CD14-positive monocyte (primary cell): ENCODE results near the gene RASAL2. TPM values are rescaled to one million over a fixed set of nuclear protein-coding genes. Genes with fewer than 3 reads are reported as not detected.

Experiments used
- DNase-seq, 3 donors: peaks; one replicate each; pipeline ENCODE4 v3.0.0-alpha.2; 2011 to 2022
- H2AFZ ChIP-seq: 2 replicates; pipeline ENCODE4 v1.6.0; 2012; ENCODE audit warnings: mild to moderate bottlenecking, low read depth, low read length, inconsistent platforms; ENCODE audit not compliant: insufficient read depth, poor library complexity, severe bottlenecking
- H3K27ac ChIP-seq, 2 donors: 1 replicate in 1 of 2; 2 replicates in 1 of 2; pipeline ENCODE4 v1.5.1; 2012 to 2013; ENCODE audit warnings: low read length in 2 of 2, control low read depth in 1 of 2, inconsistent platforms in 1 of 2, low read depth in 1 of 2, mild to moderate bottlenecking in 1 of 2
- H3K27me3 ChIP-seq, 2 donors: one replicate each; pipeline versions ENCODE4 v1.6.0 to v1.6.1; 2011 to 2013; ENCODE audit warnings: low read length in 2 of 2; ENCODE audit not compliant: control insufficient read depth in 2 of 2, insufficient read depth in 2 of 2
- H3K36me3 ChIP-seq, 2 donors: replicated peaks in 1 of 2; 1 replicate in 1 of 2; 2 replicates in 1 of 2; pipeline versions ENCODE4 v1.5.1 to v1.6.1; 2012 to 2013; ENCODE audit warnings: low read length in 2 of 2, control low read depth in 1 of 2, inconsistent platforms in 1 of 2, mild to moderate bottlenecking in 1 of 2; ENCODE audit not compliant: insufficient read depth in 2 of 2, control insufficient read depth in 1 of 2
- H3K4me1 ChIP-seq, 2 donors: 1 replicate in 1 of 2; 2 replicates in 1 of 2; pipeline versions ENCODE4 v1.5.1 to v1.6.1; 2012 to 2013; ENCODE audit warnings: low read length in 2 of 2, control low read depth in 1 of 2, inconsistent platforms in 1 of 2, mild to moderate bottlenecking in 1 of 2, moderate library complexity in 1 of 2; ENCODE audit not compliant: insufficient read depth in 2 of 2, control insufficient read depth in 1 of 2
- H3K4me2 ChIP-seq: replicated peaks from 2 replicates; pipeline ENCODE3; 2012; ENCODE audit warnings: low read length, moderate library complexity, mild to moderate bottlenecking; ENCODE audit not compliant: poor library complexity, severe bottlenecking; ENCODE audit errors: extremely low read depth
- H3K4me3 ChIP-seq, 3 experiments: fragments of 200-600 bp in 1 of 3; sonication (generic) in 1 of 3; replicated peaks in 1 of 3; 1 replicate in 2 of 3; 2 replicates in 1 of 3; pipeline ENCODE4 v1.5.1; 2011 to 2013; ENCODE audit warnings: low read length in 3 of 3, mild to moderate bottlenecking in 3 of 3, control low read depth in 2 of 3, low read depth in 2 of 3, inconsistent platforms in 1 of 3, moderate library complexity in 1 of 3
- H3K79me2 ChIP-seq: 2 replicates; pipeline ENCODE4 v1.6.0; 2012; ENCODE audit warnings: mild to moderate bottlenecking, control low read depth, inconsistent platforms, low read length, moderate library complexity; ENCODE audit not compliant: insufficient read depth
- H3K9ac ChIP-seq: 2 replicates; pipeline ENCODE4 v1.6.0; 2017; ENCODE audit warnings: low read length, mild to moderate bottlenecking; ENCODE audit not compliant: insufficient read depth, poor library complexity, severe bottlenecking
- H3K9me3 ChIP-seq, 2 donors: replicated peaks in 1 of 2; 1 replicate in 1 of 2; 2 replicates in 1 of 2; pipeline versions ENCODE4 v1.5.1 to v1.6.1; 2012 to 2013; ENCODE audit warnings: low read length in 2 of 2, control low read depth in 1 of 2; ENCODE audit not compliant: control insufficient read depth in 1 of 2, insufficient read depth in 1 of 2
- H4K20me1 ChIP-seq: 2 replicates; pipeline ENCODE4 v1.6.0; 2012; ENCODE audit warnings: mild to moderate bottlenecking, low read length, control low read depth, moderate library complexity; ENCODE audit not compliant: insufficient read depth
- H3K27ac Mint-ChIP-seq, 7 donors: one replicate each; pipeline ENCODE4 v1.8.0; 2020; ENCODE audit warnings: mild to moderate bottlenecking in 7 of 7, mixed read lengths in 7 of 7, moderate library complexity in 6 of 7, inconsistent platforms in 2 of 7
- H3K27me3 Mint-ChIP-seq, 3 donors: one replicate each; pipeline ENCODE4 v1.8.0; 2021 to 2022; ENCODE audit warnings: low read depth in 3 of 3, mild to moderate bottlenecking in 3 of 3, mixed read lengths in 3 of 3, moderate library complexity in 3 of 3, inconsistent platforms in 1 of 3
- H3K36me3 Mint-ChIP-seq, 2 donors: one replicate each; pipeline ENCODE4 v1.8.0; 2020; ENCODE audit warnings: mixed read lengths in 2 of 2, inconsistent platforms in 1 of 2, mild to moderate bottlenecking in 1 of 2
- H3K4me1 Mint-ChIP-seq: one replicate; pipeline ENCODE4 v1.8.0; 2020; ENCODE audit warnings: mild to moderate bottlenecking, mixed read lengths
- H3K4me3 Mint-ChIP-seq, 2 donors: one replicate each; pipeline ENCODE4 v1.8.0; 2020; ENCODE audit warnings: mild to moderate bottlenecking in 2 of 2, mixed read lengths in 2 of 2, moderate library complexity in 1 of 2
- H3K9me3 Mint-ChIP-seq, 7 donors: one replicate each; pipeline ENCODE4 v1.8.0; 2020 to 2022; ENCODE audit warnings: mixed read lengths in 7 of 7, mild to moderate bottlenecking in 6 of 7, moderate library complexity in 6 of 7, inconsistent platforms in 2 of 7
- WGBS: methylation state at CpG from one replicate; pipeline ENCODE4 v1.1.5; 2013; ENCODE audit warnings: missing lambda C conversion rate; ENCODE audit not compliant: insufficient coverage; 5-methylcytosine and 5-hydroxymethylcytosine counted together
- intact Hi-C, 2 donors: fragments of 100-400 bp; cut with micrococcal nuclease; formaldehyde crosslinking; loops; one replicate each; pipeline versions ENCODE4 v1.15.0 to v1.15.1; 2023
- polyA plus RNA-seq, 3 donors: library from polyadenylated mRNA; depleted of rRNA in 1 of 3; unstranded in 2 of 3; stranded (reverse) in 1 of 3; fragments of 300-500 nt in 2 of 3; fragments of >200 nt in 1 of 3; fragmentation: Illumina TruSeq in 2 of 3; gene quantifications; 1 replicate in 2 of 3; 2 replicates in 1 of 3; pipeline ENCODE4 v1.2.3, GENCODE V29; 2012 to 2021
- TF ChIP-seq, protein P1 (sequence below): fragments of 200-600 bp; IDR thresholded peaks from one replicate; pipeline ENCODE4 v1.8.0; 2022; ENCODE audit warnings: antibody characterized with exemption, mild to moderate bottlenecking

The RASAL2 gene
- polyA plus RNA-seq, 3 donors = 0.15 to 1.00 (median 0.63) TPM

DNA sequence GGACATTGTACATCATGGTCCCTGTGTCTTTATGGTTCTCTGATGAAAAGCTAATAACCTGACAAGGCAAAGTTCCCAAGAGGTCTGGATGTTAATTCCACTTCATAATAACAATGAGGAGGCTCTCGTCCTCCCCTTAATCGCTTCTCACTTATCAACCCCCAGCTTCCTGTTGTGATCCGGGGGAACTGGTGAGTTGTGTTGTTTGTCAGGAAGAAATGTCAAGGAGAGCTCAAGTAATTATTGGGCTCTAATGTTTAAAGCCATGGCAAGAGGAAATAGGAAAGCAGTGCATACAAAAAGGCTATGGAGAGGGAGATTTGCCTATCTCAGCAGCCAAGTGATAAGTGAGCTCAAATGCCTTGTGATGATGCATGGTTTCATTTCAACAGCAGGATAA, 42.8 kb upstream of the RASAL2 start:
- no CpG with 5 or more reads among the region's 3 CpGs for WGBS
- Histone ChIP-seq H3K4me2 (no peak overlapping the region), H3K36me3 (no peaks in the 10 kb centered on the region), H4K20me1 (no peaks in the 10 kb centered on the region), H3K4me3 (no peak overlapping the region), H2AFZ (no peak overlapping the region), H3K79me2 (no peaks in the 10 kb centered on the region), H3K27me3 (no peaks in the 10 kb centered on the region), H3K9me3 (no peaks in the 10 kb centered on the region), H3K4me1 (peaks cover 12 to 13% of the 10 kb centered on the region in 2 donors), H3K9ac (no peak overlapping the region), H3K27ac (no peak overlapping the region)
- Mint-ChIP-seq H3K36me3 (no peaks in the 10 kb centered on the region), H3K9me3 (no peaks in the 10 kb centered on the region), H3K27ac (no peak overlapping the region), H3K4me3 (no peak overlapping the region), H3K4me1 (peaks cover 13% of the 10 kb centered on the region), H3K27me3 (peaks cover 0 to 3% (median 2%) of the 10 kb centered on the region in 3 donors)
- TF ChIP-seq, protein P1, sequence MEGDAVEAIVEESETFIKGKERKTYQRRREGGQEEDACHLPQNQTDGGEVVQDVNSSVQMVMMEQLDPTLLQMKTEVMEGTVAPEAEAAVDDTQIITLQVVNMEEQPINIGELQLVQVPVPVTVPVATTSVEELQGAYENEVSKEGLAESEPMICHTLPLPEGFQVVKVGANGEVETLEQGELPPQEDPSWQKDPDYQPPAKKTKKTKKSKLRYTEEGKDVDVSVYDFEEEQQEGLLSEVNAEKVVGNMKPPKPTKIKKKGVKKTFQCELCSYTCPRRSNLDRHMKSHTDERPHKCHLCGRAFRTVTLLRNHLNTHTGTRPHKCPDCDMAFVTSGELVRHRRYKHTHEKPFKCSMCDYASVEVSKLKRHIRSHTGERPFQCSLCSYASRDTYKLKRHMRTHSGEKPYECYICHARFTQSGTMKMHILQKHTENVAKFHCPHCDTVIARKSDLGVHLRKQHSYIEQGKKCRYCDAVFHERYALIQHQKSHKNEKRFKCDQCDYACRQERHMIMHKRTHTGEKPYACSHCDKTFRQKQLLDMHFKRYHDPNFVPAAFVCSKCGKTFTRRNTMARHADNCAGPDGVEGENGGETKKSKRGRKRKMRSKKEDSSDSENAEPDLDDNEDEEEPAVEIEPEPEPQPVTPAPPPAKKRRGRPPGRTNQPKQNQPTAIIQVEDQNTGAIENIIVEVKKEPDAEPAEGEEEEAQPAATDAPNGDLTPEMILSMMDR = no peak
- no peak for DNase-seq
- intact Hi-C loops = no loop called here

DNA sequence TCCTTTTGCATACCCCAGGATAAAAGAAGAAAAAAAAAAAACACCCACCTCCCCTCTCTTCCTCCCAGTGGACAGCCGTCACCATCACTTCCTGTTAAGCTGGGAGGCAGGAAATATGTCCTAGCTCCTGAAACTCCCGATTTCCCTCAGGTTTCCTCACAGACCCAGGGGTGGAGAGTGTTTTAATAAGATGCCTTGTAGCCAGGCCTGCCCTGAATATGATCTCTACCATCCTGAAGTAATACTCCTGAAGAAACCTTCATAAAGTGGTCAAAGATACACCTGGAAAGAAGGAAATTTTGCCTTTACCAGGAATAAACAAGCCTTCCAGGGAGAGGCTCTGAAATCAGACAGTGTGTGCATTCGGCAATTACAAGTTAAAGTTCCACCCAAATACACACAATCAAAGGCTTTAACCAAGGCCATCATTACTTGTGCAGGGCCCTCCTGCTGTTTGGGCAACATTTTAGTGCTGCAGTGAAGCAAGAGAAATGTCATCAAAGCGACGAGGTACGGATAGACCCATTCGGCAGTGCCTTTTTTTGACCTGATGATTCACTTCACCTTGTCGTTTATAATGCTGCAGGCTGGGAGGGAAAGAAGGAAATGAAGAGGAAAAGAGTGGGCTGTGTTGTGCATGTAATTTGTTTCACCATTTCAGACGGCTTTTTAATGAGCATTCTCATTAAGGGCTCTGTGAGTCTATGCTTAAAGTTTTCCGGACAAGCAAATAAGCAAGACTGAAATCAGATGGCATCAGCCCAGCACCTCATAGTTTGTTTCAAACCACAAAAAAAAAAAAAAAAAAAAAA, 41.0 kb upstream of the RASAL2 start:
- H3K9me3 Mint-ChIP-seq = no peaks in the 10 kb centered on the region
- H3K9me3 ChIP-seq = no peaks in the 10 kb centered on the region
- peak overlapping the region; percentile 44 for H2AFZ ChIP-seq
- H3K79me2 ChIP-seq = no peaks in the 10 kb centered on the region
- no peak overlapping the region for H3K27ac ChIP-seq
- no peaks in the 10 kb centered on the region for H3K36me3 Mint-ChIP-seq
- TF ChIP-seq, protein P1 = no peak
- no peak overlapping the region for H3K4me2 ChIP-seq
- H3K27me3 Mint-ChIP-seq = peaks cover 0 to 3% (median 3%) of the 10 kb centered on the region in 3 donors
- H3K27ac Mint-ChIP-seq = no peak overlapping the region
- H3K27me3 ChIP-seq = no peaks in the 10 kb centered on the region
- peaks cover 21 to 27% of the 10 kb centered on the region in 2 donors for H3K4me1 ChIP-seq
- H3K4me3 ChIP-seq = no peak overlapping the region
- intact Hi-C loops = loop anchor here in 1 of 2 donors (2.0 kb wide), 1 partner anchor 56 kb away; no protein-coding TSS in a partner anchor
- H3K4me1 Mint-ChIP-seq = peaks cover 26% of the 10 kb centered on the region
- no peak overlapping the region for H3K4me3 Mint-ChIP-seq
- no peaks in the 10 kb centered on the region for H3K36me3 ChIP-seq
- H3K9ac ChIP-seq = no peak overlapping the region
- WGBS = 89% methylated on average over 4 of the region's 10 CpGs
- H4K20me1 ChIP-seq = no peaks in the 10 kb centered on the region
- DNase-seq = no peak
